HuH-7 (cell line): ENCODE measurements around the gene KRTAP4-1.
"Not testable (repeated sequence)": the region's sequence is repeated elsewhere in the genome, so short reads cannot be mapped to it uniquely, and the experiment has no call there.

Experiments used
- DNase-seq: peaks from one replicate; pipeline ENCODE4 v3.0.0; 2011; ENCODE audit warnings: low spot score

Gene KRTAP4-1

DNA sequence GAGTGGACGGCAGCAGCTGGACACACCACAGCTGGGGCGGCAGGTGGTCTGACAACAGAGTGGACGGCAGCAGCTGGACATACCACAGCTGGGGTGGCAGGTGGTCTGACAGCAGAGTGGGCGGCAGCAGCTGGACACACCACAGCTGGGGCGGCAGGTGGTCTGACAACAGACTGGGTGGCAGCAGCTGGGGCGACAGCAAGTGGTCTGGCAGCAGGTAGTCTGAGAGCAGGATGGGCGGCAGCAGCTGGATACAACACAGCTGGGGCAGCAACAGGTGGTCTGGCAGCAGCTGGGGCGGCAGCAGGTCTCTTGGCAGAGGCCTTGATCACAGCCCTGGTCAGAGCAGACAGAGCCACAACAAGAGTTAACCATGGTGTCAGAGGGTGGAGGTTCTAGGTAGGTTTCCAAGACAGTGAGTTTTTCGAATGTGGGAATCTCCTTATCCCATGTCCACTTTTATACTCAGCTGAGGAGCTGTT is at the start of gene KRTAP4-1:
TSS of gene KRTAP4-1 (minus strand) at position 432 of the 482 bp plus-strand sequence. CDS start at position 375, 57 bp downstream.
- no peak for DNase-seq

DNA sequence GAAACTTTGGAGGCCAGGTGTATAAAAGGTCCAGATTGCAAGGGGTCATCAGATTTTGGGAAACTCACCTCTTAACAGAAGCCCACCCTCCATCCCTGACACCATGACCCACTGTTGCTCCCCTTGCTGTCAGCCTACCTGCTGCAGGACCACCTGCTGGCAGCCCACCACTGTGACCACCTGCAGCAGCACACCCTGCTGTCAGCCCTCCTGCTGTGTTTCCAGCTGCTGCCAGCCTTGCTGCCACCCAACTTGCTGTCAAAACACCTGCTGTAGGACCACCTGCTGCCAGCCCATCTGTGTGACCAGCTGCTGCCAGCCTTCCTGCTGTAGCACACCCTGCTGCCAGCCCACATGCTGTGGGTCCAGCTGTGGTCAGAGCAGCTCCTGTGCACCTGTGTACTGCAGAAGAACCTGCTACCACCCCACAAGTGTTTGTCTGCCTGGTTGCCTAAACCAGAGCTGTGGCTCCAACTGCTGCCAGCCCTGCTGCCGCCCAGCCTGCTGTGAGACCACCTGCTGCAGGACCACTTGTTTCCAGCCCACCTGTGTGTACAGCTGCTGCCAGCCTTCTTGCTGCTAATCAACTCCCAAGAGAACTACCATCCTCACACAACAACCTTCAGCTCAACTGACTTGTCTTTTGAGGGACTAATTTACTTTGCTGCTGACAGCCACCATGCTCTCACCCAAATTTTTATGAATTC is 47.8 kb upstream of the KRTAP4-1 start, which contains the start of gene KRTAP9-3:
TSS of gene KRTAP9-3 (plus strand) at position 51 of the 707 bp plus-strand sequence. CDS start at position 104, 53 bp downstream.
- DNase-seq = not testable (repeated sequence)

DNA sequence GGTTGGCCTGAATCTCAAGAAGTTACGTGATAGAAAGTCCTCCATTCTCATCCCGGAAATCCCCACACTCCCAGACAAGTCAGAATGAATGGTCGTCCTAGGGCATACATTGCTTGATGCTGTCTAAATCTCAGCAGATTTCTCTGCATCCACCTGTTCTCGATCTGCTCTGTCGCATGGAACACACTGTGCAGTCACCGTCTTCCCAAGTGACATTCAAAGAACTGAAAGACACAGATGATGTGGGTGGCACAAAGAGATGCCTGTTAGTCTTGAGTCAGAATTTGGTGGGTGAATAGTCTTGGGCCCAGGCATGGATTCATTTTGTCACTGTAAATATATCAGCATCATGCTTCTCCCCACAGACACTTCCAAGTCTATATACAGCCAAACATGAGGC is 47.0 kb upstream of the KRTAP4-1 start:
- no peak for DNase-seq

DNA sequence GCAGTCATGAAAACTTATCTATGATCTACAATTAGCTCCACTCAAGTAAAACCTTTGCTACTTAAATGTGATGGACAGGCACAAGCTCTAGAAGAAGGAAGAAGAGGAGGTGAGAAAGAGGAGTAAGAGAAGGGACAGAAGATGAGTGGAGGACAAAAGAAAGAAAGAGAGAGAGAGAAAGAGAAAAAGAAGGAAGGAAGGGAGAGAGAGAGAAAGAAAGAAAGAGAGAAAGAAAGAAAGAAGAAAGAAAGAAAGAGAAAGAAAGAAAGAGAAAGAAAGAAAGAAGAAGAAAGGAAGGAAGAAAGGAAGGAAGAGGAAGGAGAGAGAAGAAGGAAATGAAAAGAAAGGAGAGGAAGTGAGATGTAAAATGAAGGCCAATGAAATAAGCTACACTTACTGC is 45.4 kb upstream of the KRTAP4-1 start:
- no peak for DNase-seq

DNA sequence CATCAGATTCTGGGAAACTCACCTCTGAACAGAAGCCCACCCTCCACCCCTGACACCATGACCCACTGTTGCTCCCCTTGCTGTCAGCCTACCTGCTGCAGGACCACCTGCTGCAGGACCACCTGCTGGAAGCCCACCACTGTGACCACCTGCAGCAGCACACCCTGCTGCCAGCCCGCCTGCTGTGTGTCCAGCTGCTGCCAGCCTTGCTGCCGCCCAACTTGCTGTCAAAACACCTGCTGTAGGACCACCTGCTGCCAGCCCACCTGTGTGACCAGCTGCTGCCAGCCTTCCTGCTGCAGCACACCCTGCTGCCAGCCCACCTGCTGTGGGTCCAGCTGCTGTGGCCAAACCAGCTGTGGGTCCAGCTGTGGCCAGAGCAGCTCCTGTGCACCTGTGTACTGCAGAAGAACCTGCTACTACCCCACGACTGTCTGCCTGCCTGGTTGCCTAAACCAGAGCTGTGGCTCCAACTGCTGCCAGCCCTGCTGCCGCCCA is 41.9 kb upstream of the KRTAP4-1 start, which contains the start of gene KRTAP9-2:
TSS of gene KRTAP9-2 (plus strand) at position 51 of the 498 bp plus-strand sequence. CDS start at position 58, 7 bp downstream.
- DNase-seq = not testable (repeated sequence)

DNA sequence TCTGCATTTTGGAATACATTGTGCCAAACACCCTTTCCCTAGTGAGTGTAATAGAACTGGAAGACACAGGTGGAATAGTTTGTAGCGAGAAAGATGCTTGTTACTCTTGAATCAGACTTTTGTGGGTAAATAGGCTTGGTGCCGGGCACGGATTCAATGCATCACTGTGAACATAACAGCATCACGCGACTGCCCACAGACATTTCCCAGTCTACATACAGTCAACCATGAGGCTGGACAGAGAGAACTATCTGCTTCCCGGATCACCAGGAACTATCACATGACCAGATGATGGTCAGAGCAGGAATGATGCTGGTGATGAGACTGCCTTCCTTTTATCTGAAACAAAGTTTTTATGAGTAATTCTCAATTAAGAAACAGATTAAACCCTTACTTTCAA is 41.3 kb upstream of the KRTAP4-1 start:
- DNase-seq = no peak

DNA sequence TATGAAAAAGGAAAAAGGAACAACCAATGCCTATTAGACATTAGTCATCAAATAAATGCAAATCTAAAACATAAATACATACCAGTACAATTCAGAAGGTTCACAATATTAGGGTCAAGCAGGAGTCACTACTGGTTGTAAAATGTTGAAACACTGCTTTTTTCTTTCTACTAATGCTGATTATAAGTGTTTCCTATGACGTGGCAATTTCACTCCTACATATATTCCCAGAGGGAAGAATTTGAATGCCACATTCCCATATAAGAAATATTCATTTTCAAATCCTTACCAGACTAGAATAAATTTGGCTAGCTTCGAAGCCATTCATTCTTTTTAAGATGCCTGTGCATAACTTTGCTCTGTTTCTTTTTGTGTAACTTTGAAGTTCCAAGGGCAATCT is 39.1 kb upstream of the KRTAP4-1 start:
- no peak for DNase-seq

DNA sequence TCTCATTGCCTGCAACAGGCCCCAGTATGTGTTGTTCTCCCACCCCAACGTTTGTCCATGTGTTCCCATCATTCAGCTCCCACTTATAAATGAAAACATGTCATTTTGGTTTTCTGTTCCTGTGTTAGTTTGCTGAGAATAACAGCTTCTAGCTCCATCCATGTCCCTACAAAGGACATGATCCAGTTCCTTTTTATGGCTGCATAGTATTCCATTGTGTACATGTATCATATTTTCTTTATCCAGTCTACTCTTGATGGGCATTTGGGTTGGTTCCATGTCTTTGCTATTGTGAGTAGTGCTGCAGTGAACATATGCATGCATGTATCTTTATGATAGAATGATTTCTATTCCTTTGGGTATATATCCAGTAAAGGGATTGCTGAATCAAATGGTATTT is 31.0 kb upstream of the KRTAP4-1 start:
- DNase-seq = no peak

DNA sequence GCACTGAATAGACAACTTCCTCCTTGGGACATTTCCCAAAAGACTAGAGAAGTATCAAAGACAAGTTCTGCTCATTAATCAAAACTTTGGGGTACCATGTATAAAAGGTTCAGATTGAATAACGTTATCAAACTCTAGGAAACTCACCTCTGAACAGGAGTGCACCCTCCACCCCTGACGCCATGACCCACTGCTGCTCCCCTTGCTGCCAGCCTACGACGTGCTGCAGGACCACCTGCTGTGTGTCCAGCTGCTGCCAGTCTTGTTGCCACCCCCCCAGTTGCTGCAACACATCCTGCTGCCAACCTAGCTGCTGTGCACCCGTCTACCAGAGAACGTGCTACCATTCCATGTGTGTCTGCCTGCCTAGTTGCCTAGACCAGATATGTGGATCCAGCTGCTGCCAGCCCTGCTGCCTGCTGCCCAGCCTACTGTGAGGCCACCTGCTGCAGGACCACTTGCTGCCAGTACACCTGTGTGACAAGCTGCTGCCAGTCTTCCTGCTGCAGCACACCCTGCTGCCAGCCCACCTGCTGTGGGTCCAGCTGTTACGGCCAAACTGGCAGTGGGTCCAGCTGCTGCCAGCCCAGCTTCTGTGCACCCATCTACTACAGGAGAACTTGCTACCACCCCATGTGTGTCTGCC is 27.9 kb upstream of the KRTAP4-1 start:
- no peak for DNase-seq

DNA sequence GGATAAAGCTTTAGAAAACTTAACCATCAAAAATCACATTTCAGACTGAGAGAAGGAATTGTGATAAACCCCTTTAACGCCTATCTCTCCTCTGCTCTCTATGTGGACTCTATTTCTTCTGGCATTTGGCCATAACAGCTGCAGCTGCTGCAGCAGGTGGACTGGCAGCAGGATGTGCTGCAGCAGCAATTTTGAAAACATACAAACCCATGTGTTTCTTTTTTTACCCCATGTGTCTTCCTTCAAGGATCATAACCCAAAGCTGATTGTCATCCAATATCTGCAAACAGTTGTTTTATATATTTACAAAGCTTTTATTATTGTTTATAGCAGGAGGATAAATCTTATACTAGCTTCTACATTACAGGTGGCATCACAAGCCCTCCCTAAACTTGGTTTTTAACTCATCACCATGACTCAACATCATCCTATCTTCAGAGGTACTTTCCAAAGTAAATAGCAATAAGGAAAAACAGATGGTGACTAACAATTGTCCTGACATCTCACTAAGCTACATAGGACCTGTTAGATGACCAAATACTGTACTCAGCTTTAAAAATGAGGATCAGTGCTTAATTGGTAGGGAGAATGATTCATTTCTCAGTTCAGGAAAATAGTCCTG is 27.2 kb upstream of the KRTAP4-1 start:
- no peak for DNase-seq

DNA sequence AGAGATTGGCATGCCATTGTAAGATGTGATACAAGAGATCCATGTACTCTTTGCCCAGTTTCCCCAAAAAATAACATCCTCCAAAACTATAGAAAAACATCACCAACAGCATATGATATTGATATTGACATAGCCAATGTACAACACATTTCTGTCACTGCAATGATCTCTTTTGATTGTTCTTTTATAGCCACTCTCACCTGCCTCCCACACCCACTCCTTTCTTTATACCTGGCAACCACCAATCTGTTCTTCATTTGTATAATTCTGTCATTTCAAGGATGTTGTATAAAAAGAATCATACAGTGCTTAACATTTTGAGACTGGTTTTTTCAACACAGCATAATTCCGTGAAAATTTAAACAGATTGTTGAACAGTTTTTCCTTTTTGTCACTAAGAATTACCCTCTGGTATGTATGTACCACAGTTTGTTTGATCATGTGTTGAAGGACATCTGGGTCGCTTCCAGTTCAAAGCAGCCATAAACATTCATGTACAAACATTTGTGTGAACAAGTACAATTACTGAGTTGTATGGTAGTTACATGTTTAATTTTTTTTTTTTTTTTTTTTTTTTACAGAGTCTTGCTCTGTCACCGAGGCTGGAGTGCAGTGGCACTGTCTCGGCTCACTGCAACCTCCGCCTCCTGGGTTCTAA is 14.8 kb upstream of the KRTAP4-1 start:
- DNase-seq = no peak

DNA sequence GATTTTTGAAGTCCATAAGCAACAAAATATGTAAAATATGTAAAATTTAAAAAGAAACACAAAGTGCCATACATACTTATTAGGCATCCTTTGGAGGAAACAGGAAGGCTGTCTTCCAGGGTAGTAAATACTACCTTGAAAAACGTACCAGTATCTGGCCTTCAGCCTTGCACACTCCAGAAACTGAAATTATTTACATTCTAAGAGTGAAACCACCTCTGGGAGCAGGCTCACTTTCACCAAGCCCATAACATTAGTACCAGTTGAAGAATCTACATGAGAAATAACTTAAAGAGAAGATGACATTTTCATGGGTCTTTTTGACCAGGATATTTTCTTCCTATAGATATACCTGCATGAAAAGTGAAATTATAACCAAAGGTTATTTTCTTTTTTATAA is 11.4 kb upstream of the KRTAP4-1 start:
- no peak for DNase-seq

DNA sequence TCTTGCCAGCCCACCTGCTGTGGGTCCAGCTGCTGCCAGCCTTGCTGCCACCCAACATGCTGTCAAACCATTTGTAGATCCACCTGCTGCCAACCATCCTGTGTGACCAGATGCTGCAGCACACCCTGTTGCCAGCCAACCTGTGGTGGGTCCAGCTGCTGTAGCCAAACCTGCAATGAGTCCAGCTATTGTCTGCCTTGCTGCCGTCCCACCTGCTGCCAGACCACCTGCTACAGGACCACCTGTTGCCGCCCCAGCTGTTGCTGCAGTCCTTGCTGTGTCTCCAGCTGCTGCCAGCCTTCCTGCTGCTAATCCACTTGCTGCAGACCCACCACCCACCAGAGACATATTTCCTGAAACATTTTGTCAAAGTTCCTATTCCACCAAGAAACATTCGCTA is 5.6 kb upstream of the KRTAP4-1 start:
- DNase-seq = no peak

DNA sequence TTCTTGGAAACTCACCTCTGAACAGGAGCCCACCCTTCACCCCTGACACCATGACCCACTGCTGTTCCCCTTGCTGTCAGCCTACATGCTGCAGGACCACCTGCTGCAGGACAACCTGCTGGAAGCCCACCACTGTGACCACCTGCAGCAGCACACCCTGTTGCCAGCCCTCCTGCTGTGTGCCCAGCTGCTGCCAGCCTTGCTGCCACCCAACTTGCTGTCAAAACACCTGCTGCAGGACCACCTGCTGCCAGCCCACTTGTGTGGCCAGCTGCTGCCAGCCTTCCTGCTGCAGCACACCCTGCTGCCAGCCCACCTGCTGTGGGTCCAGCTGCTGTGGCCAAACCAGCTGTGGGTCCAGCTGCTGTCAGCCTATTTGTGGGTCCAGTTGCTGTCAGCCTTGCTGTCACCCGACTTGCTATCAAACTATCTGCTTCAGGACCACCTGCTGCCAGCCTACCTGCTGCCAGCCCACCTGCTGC is 5.2 kb upstream of the KRTAP4-1 start, which contains the start of gene KRTAP9-1:
TSS of gene KRTAP9-1 (plus strand) at position 51 of the 482 bp plus-strand sequence. CDS start at position 51, 0 bp downstream.
- DNase-seq = not testable (repeated sequence)

DNA sequence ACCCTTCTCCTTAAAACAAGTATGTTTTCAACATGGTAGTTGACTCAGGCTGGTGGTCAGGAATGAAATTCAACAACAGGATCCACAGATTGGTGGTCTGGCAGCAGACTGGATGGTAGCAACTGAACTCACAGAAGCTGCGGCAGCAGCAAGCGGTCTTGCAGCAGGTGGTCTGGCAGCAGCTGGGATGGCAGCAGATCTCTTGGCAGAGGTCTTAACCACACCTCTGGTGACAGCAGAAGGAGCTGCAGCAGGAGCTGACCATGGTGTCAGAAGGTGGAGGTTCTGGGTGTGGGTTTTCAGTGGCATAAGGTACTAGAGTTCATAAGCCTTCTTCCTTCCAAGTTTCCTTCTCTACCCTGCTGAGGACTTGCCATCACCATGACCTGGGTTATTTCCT is 2.2 kb upstream of the KRTAP4-1 start:
- no peak for DNase-seq

DNA sequence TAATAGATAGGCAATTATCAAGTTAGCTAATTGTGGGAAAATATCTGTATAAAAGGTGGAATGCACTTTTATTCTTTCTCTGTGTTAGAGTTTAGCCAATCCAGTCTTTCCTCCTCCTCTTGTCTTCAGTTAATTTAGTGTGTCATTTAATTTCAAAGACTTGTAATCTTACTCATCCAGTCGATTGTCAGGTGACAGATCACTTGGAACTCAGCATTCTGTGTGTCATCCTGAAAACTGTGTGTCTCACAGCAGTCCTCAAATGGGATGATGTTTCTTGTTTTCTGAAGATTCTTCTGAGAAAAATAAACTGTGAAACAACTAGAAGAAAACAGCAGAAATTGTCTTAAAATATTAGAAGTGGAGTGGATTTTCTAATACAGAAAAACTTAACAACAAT is 290 bp upstream of the KRTAP4-1 start:
- DNase-seq = no peak

DNA sequence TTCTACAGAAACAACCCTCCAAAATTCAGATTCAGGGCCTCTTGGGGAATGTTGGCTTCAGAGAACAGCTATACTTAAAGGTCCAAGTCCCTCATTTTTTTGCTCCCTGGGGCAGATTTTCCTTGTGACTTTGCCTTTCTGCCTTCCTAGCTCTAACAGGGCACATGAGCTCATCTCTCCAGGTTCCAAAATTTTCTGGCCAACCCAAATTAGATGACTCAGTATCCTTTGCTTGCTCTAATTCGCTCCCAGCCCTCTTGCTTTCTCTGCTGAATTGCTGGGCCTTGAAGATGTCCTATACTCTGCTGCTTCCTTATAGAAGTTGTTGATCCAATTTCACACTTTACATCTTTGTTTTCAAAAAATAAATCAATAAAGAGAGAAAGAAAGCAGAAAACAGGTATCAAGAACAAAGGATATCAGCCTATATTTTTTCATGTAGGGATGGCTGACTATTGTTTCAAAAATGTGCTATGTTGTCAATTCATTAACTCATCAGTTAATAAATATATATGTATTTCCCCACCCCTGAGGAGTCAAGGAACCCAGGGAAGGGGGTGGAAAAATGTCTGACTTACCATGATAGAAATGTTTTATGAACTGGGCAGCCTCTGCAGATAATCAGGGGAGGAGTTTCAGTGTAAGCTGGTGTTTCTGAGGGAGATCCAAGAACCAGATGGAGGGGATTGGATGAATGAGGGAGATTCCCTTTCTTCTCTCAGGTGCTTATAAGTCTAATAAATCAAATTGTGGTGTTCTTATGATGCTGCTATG is 5.7 kb downstream of the KRTAP4-1 start:
- DNase-seq = no peak

DNA sequence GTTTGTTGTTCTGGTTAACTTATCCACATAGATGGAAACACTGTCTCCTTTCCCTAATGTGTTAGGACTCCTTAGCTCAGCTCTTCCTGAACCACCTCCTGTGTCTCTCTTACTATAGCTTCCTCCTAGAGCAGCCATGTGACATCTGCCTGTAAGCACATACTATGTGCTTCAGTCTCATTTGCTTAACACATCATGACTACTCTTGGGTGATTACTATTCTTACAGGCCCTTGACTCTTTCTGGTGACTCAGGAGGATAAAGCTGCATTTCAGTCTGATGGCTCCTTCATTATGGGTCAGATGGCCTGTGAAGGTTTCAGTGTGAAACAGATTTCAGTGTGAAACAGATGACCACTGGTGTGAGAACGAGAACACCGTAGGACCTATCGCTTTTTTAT is 6.4 kb downstream of the KRTAP4-1 start:
- no peak for DNase-seq

DNA sequence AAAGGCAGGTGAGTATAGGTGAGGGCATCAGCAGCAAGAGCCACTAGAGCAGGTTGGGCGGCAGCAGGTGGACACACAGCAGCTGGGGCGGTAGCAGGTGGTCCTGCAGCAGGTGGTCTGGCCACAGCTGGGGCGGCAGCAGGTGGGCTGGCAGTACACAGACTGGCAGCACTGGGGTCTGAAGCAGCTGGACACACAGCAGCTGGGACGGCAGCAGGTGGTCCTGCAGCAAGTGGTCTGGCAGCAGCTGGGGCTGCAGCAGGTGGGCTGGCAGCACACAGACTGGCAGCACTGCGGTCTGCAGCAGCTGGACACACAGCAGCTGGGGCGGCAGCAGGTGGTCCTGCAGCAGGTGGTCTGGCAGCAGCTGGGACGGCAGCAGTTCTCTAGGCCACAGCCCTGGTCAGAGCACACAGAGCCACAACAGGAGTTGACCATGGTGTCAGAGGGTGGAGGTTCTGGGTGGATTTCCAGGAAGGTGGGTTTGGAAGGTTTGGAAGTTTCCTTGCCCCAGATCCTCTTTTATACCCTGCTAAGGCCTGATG is 6.9 kb downstream of the KRTAP4-1 start, which contains the start of gene KRTAP4-2:
TSS of gene KRTAP4-2 (minus strand) at position 495 of the 545 bp plus-strand sequence. CDS start at position 438, 57 bp downstream.
- DNase-seq = no peak

DNA sequence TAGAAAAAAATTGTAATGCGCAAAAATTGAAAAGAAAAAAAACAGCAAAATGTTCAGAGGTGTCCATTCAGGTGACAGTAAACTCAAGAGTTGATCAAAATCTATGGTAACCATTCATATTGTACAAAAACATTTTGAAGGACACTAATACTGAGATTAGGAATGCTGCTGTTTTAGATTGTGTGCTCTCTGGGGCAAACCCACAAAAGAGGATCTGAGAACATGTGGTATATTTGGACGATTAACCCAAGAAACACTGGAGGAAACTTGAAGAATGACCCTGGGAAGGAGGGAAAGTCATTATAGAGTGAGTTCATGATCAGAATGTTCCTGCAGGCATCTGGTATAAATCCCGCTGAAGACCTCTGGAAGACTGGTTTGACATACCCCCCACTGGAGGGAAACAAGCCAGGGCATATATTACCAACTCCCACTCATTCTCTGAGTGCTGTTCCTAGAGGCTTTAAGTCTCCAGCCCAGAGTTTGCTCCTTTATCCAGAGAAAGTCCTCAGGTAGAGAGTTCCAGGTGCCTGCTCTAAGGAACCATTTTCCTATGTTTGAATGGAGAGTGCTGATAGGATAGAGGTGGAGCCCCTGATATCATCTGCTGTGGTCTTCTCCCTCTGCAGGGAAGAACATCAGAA is 7.8 kb downstream of the KRTAP4-1 start:
- DNase-seq = no peak
